HEK293T (cell line): ENCODE measurements around the gene SYNE1.

Experiments
- CTCF ChIA-PET: fragments of 350-600 bp; formaldehyde crosslinking; extraction: SDS; loops from one replicate; lab custom pipeline; 2021; ENCODE audit warnings: antibody characterized with exemption, inconsistent platforms; lab: Yijun Ruan, JAX
- POLR2A ChIA-PET: fragments of 350-600 bp; formaldehyde crosslinking; extraction: SDS; loops from one replicate; lab custom pipeline; 2020; ENCODE audit warnings: antibody characterized with exemption, inconsistent platforms; lab: Yijun Ruan, JAX
- DNase-seq: peaks from one replicate; pipeline ENCODE4 v3.0.0; 2012; ENCODE audit warnings: mixed read lengths; ENCODE audit errors: extremely low spot score
- ARNT ChIP-seq: fragments of 450-650 bp; IDR thresholded peaks from 2 replicates; pipeline ENCODE4 v1.6.1; 2017; ENCODE audit warnings: mild to moderate bottlenecking
- BHLHE40 ChIP-seq: fragments of 450-650 bp; IDR thresholded peaks from 2 replicates; pipeline ENCODE4 v1.6.1; 2016; ENCODE audit warnings: mild to moderate bottlenecking, moderate library complexity, borderline replicate concordance
- CTBP1 ChIP-seq: fragments of 450-650 bp; IDR thresholded peaks from 2 replicates; pipeline ENCODE4 v1.6.1; 2016; ENCODE audit warnings: borderline replicate concordance
- ELF4 ChIP-seq: fragments of 450-650 bp; IDR thresholded peaks from 2 replicates; pipeline ENCODE4 v1.6.1; 2017; ENCODE audit warnings: antibody characterized with exemption
- FOXA1 ChIP-seq: fragments of 450-650 bp; IDR thresholded peaks from 2 replicates; pipeline ENCODE4 v1.6.1; 2016; ENCODE audit warnings: mild to moderate bottlenecking
- FOXK2 ChIP-seq: fragments of 450-650 bp; IDR thresholded peaks from 2 replicates; pipeline ENCODE4 v1.6.1; 2016; ENCODE audit warnings: mild to moderate bottlenecking
- FOXM1 ChIP-seq: fragments of 450-650 bp; IDR thresholded peaks from 2 replicates; pipeline ENCODE4 v1.6.1; 2017; ENCODE audit warnings: mild to moderate bottlenecking, borderline replicate concordance
- HDGF ChIP-seq: fragments of 450-650 bp; IDR thresholded peaks from 2 replicates; pipeline ENCODE4 v1.6.1; 2017; ENCODE audit warnings: antibody characterized with exemption, borderline replicate concordance
- L3MBTL2 ChIP-seq: fragments of 450-650 bp; conservative IDR thresholded peaks from 2 replicates; pipeline ENCODE4 v1.6.1; 2016; ENCODE audit warnings: mild to moderate bottlenecking
- LEF1 ChIP-seq: fragments of 450-650 bp; IDR thresholded peaks from 2 replicates; pipeline ENCODE4 v1.6.1; 2017; ENCODE audit warnings: mild to moderate bottlenecking, borderline replicate concordance
- NFRKB ChIP-seq: fragments of 450-650 bp; IDR thresholded peaks from 2 replicates; pipeline ENCODE4 v1.6.1; 2016; ENCODE audit warnings: mild to moderate bottlenecking, moderate library complexity
- SP1 ChIP-seq: fragments of 450-650 bp; IDR thresholded peaks from 2 replicates; pipeline ENCODE4 v1.6.1; 2017
- SUZ12 ChIP-seq: fragments of 450-650 bp; IDR thresholded peaks from 2 replicates; pipeline ENCODE4 v1.6.1; 2016; ENCODE audit warnings: mild to moderate bottlenecking
- TARDBP ChIP-seq: fragments of 450-650 bp; IDR thresholded peaks from 2 replicates; pipeline ENCODE4 v1.6.1; 2016
- ZNF384 ChIP-seq: fragments of 450-650 bp; IDR thresholded peaks from 2 replicates; pipeline ENCODE4 v1.6.1; 2016
- TF ChIP-seq, protein P1 (sequence below): fragments of 450-650 bp; IDR thresholded peaks from 2 replicates; pipeline ENCODE4 v1.6.1; 2016

The SYNE1 gene

DNA sequence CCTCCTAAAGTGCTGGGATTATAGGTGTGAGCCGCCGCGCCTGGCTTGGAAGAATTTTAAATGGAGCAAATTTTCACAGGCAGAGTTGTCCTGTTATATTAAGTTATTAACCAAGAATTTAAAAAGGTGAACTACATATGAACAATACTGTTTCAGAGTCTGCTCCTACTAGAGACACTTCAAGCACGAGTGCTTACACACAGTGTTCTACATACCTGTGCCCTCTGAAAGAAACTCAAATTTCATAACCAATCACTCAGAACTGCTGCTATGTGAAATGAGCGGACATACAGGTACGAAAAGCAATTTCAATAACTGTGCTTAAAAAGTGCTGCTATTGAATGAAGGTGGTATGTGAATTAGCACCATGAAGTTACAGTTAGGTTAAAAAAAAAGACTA, 262.0 kb downstream of the SYNE1 start:
- no peak for DNase-seq
- POLR2A ChIA-PET, result no interaction called here
- TF ChIP-seq NFRKB, result no peak
- CTCF ChIA-PET, result no interaction called here

DNA sequence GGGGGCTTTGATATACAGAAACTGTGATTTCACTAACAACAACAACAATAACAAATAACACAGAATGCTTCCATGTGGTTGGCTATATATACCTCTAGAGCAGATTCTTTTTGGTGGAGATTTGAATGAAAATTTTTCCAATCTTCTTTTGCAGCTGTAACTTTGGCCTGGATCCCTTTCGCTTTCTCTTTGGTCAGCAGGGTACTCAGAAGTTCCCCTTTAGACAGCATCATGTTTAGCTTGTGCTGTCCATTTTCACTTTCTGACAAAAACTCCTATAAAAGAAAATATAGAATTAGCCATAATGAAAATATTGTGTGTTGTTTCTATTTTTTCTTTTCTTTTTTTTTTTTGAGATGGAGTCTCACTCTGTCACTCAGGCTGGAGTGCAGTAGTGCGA, 264.2 kb downstream of the SYNE1 start:
- POLR2A ChIA-PET, result no interaction called here
- CTCF ChIA-PET, result interaction anchor here (0.7 kb wide), 1 partner anchor 692 kb away, joined by 3 read pairs; no protein-coding TSS in a partner anchor

DNA sequence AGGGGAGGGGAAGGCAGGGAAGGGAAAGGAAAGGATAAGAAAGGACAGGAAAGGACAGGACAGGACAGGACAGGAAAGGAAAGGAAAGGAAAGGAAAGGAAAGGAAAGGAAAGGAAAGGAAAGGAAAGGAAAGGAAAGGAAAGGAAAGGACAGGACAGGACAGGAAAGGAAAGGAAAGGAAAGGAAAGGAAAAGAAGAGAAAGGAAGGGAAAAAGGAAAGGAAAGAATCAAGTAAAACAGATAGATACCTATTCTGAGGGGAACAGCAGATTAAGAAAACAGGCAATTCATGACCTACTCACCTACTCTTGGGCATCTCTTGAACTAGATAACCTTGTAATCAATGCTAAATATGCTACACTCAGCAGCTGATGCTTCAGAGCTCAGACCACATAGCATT, 265.4 kb downstream of the SYNE1 start:
- DNase-seq, result no peak
- CTCF ChIA-PET, result no interaction called here
- POLR2A ChIA-PET, result no interaction called here
- TF ChIP-seq CTBP1, result no peak
- no peak for TF ChIP-seq ARNT
- no peak for TF ChIP-seq TARDBP
- TF ChIP-seq LEF1, result no peak
- no peak for TF ChIP-seq FOXA1
- TF ChIP-seq NFRKB, result no peak
- TF ChIP-seq, protein P1, sequence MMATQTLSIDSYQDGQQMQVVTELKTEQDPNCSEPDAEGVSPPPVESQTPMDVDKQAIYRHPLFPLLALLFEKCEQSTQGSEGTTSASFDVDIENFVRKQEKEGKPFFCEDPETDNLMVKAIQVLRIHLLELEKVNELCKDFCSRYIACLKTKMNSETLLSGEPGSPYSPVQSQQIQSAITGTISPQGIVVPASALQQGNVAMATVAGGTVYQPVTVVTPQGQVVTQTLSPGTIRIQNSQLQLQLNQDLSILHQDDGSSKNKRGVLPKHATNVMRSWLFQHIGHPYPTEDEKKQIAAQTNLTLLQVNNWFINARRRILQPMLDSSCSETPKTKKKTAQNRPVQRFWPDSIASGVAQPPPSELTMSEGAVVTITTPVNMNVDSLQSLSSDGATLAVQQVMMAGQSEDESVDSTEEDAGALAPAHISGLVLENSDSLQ, result no peak
- no peak for TF ChIP-seq BHLHE40
- no peak for TF ChIP-seq FOXM1
- no peak for TF ChIP-seq ZNF384
- no peak for TF ChIP-seq ELF4
- TF ChIP-seq HDGF, result no peak
- TF ChIP-seq L3MBTL2, result no peak
- no peak for TF ChIP-seq SP1
- no peak for TF ChIP-seq FOXK2
- no peak for TF ChIP-seq SUZ12

More for the DNA sequence above, 264.2 kb downstream of the SYNE1 start:
- TF ChIP-seq TARDBP, result no peak
- TF ChIP-seq L3MBTL2, result no peak
- no peak for TF ChIP-seq SUZ12
- TF ChIP-seq ZNF384, result no peak
- TF ChIP-seq NFRKB, result no peak
- no peak for TF ChIP-seq LEF1
- TF ChIP-seq HDGF, result no peak
- TF ChIP-seq FOXA1, result no peak
- TF ChIP-seq ELF4, result no peak
- no peak for TF ChIP-seq ARNT
- TF ChIP-seq FOXM1, result no peak
- TF ChIP-seq, protein P1, result no peak
- no peak for TF ChIP-seq CTBP1
- no peak for DNase-seq

DNA sequence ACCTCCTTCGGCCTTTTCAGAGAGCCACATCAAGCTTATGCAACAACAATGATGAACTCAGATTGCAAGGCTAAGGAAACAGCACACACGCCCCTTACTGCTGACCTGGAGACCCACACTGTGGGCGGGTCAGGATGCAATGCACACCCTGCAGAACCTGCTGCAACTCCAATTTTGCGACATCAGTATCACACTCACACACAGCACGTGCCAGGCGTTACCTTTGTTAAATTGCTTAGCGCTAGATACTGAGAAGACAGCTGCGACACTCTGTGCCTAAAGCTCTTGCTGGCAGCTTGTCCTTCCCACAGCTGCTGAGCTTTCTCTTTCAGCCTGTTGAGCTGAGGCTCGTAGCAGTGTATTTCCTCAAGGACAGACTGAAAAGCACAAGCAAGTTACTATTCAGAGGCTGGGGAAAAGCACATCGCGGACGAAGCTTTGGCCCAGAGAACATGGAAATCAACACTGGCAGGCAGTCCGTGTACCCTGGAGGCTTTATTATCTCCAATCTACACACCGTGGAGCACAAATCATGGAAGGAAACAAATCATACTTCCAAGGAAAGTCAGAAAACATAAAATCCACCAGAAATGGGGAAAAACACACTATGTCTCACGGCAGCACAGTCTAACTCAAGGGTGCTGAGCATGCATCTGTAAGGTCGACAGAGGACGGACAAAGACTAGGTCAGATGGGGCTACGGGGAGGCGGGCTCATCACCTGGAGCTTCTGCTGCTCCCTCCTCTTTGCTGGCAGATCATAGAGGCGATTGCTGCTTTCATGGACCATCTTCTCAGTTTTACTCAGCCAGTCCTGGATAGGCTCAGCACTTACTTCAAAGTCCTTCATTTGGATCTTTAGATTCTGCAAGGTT, 268.2 kb downstream of the SYNE1 start:
- TF ChIP-seq FOXM1 (no peak), FOXK2 (no peak), CTBP1 (no peak), ARNT (no peak), ZNF384 (no peak), BHLHE40 (no peak), SUZ12 (no peak), FOXA1 (no peak)
- TF ChIP-seq, protein P1, result no peak
- POLR2A ChIA-PET, result no interaction called here
- no peak for DNase-seq
- CTCF ChIA-PET, result no interaction called here

DNA sequence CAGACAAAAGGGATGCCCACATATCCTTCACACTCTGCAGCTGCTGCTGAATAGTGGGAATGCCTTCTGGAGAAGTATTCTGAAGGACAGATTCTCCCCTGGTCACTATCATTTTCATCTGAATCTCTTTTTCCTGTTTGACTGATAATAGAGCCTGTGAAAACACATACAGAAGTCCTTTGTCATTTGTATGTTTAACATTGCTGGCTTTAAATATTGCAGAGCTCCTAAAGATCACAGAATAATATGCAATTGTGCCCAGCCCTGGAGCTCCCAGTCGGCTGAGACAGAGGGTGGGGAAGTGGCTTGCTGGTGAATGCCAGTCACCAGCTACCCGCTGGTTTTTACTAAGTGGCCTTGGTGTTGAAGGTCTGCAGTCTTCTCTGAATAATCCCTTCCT, 272.3 kb downstream of the SYNE1 start:
- DNase-seq, result no peak
- ChIA-PET CTCF (no interaction called here), POLR2A (no interaction called here)
- TF ChIP-seq FOXA1 (no peak), L3MBTL2 (no peak), ELF4 (no peak), ZNF384 (no peak), HDGF (no peak), SUZ12 (no peak), FOXK2 (no peak), CTBP1 (no peak), ARNT (no peak), NFRKB (no peak), BHLHE40 (no peak), LEF1 (no peak), FOXM1 (no peak), SP1 (no peak), TARDBP (no peak)
- TF ChIP-seq, protein P1, result no peak

DNA sequence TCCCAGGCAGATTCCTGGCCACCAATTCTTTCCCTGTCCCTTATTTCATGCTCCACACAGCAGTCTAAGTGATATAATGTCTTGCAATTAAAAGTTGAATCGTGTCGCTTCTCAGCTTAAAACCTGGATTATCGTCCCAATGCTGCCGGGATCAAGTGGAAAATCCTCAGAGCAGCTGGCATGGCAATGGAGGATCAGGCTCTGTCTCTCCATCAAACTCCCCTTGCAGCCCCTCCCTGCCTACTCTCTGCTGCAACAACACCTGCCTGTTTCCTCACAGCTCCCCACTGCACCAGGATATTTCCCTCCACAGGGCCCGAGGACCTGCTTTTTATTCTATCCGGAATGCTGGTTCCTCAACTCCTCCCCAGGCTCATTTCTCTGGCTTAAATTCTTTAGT, 277.1 kb downstream of the SYNE1 start:
- CTCF ChIA-PET, result no interaction called here
- DNase-seq, result no peak
- POLR2A ChIA-PET, result no interaction called here
- TF ChIP-seq SP1 (no peak), LEF1 (no peak), CTBP1 (no peak), ELF4 (no peak), FOXM1 (no peak), FOXA1 (no peak), SUZ12 (no peak), BHLHE40 (no peak), ZNF384 (no peak), HDGF (no peak), ARNT (no peak), NFRKB (no peak), L3MBTL2 (no peak), TARDBP (no peak), FOXK2 (no peak)
- TF ChIP-seq, protein P1, result no peak
